Measurements from ENCODE around the gene SPTBN2. TPM values are rescaled to one million over a fixed set of nuclear protein-coding genes. Genes with fewer than 3 reads are reported as not detected.

Gene SPTBN2
- total and polyA plus RNA-seq, 4 donors: 4.7 to 16.1 (median 11.3) TPM

DNA sequence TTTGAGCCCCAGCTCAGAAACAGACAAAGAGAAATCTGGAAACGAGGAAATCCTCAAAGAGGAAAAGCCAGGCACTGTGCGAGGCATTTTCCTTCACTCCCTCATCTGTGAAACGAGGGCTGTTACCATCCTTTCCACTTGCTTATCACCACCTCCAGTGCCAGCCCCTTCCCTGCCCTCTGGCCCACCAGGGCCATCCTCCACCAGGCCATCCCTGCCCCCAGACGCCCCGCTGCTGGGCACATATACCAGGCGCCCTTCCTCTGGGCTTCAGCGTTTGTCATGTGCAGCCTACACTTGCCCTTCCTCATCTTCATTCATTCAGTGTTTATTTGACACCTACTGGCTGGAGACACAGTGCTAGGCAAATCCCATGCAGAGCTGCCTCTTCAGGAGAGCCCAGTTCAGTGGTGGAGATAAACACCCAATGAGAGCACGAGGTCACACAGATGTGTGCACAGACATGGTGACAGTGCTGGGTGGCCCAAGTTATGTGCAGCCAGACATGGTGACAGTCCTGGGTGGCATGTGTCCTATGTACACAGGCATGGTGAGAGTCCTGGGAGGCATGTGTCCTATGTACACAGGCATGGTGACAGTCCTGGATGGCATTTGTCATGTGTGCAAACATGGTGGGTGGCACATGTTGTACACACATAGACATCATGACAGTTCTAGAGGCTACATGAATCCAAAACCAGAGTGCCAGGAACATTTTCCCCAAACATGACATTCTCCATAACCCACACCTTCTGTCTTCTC is 9.7 kb downstream of the SPTBN2 start:
- Histone ChIP-seq H3K27ac (ENCODE audit: low read depth in 1 of 2, low read length in 1 of 2) (no peak overlapping the region), H3K27me3 (ENCODE audit: control insufficient read depth in 3 of 3, insufficient read depth in 3 of 3, low read length in 2 of 3) (no peaks in the 10 kb centered on the region), H3K4me1 (ENCODE audit: control insufficient read depth in 5 of 5, insufficient read depth in 5 of 5, low read length in 5 of 5) (peaks cover 0 to 8% (median 0%) of the 10 kb centered on the region in 5 donors), H3K9me3 (ENCODE audit: control insufficient read depth in 4 of 4, insufficient read depth in 3 of 4, low read length in 3 of 4) (no peaks in the 10 kb centered on the region), H3K4me3 (no peak overlapping the region), H3K9ac (ENCODE audit: insufficient read depth in 1 of 2, low read length in 2 of 2) (no peak overlapping the region), H3K36me3 (ENCODE audit: control insufficient read depth in 4 of 4, insufficient read depth in 4 of 4, low read length in 4 of 4) (peaks cover 0 to 1% (median 0%) of the 10 kb centered on the region in 4 donors)
- no peak for DNase-seq
- TF ChIP-seq, protein P1, sequence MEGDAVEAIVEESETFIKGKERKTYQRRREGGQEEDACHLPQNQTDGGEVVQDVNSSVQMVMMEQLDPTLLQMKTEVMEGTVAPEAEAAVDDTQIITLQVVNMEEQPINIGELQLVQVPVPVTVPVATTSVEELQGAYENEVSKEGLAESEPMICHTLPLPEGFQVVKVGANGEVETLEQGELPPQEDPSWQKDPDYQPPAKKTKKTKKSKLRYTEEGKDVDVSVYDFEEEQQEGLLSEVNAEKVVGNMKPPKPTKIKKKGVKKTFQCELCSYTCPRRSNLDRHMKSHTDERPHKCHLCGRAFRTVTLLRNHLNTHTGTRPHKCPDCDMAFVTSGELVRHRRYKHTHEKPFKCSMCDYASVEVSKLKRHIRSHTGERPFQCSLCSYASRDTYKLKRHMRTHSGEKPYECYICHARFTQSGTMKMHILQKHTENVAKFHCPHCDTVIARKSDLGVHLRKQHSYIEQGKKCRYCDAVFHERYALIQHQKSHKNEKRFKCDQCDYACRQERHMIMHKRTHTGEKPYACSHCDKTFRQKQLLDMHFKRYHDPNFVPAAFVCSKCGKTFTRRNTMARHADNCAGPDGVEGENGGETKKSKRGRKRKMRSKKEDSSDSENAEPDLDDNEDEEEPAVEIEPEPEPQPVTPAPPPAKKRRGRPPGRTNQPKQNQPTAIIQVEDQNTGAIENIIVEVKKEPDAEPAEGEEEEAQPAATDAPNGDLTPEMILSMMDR (IDR thresholded peaks at IDR 0.05; ENCODE audit: control extremely low read depth, extremely low read depth): no peak
- ATAC-seq (ENCODE audit: insufficient read depth, low FRiP score): no peak
- 80 to 82% methylated on average over 8 of the region's 8 CpGs for WGBS, 2 donors

GRCh38 chr11:66718320-66718971 is 10.6 kb downstream of the SPTBN2 start:
- WGBS, 2 donors: 64 to 82% methylated on average over 26 of the region's 26 CpGs

GRCh38 chr11:66717925-66718319 is 11.1 kb downstream of the SPTBN2 start:
- DNase-seq (no peak), ATAC-seq (ENCODE audit: insufficient read depth, low FRiP score) (no peak)
- WGBS, 2 donors: 87 to 93% methylated on average over 14 of the region's 14 CpGs
- no peak overlapping the region for H3K27ac ChIP-seq (ENCODE audit: low read depth in 1 of 2, low read length in 1 of 2)
- H3K9me3 ChIP-seq (ENCODE audit: control insufficient read depth in 4 of 4, insufficient read depth in 3 of 4, low read length in 3 of 4): no peaks in the 10 kb centered on the region
- H3K36me3 ChIP-seq (ENCODE audit: control insufficient read depth in 4 of 4, insufficient read depth in 4 of 4, low read length in 4 of 4): peaks cover 0 to 1% (median 0%) of the 10 kb centered on the region in 4 donors
- TF ChIP-seq, protein P1 (IDR thresholded peaks at IDR 0.05; ENCODE audit: control extremely low read depth, extremely low read depth): no peak
- no peaks in the 10 kb centered on the region for H3K27me3 ChIP-seq (ENCODE audit: control insufficient read depth in 3 of 3, insufficient read depth in 3 of 3, low read length in 2 of 3)
- H3K4me3 ChIP-seq: no peak overlapping the region
- H3K4me1 ChIP-seq (ENCODE audit: control insufficient read depth in 5 of 5, insufficient read depth in 5 of 5, low read length in 5 of 5): peaks cover 0 to 8% (median 0%) of the 10 kb centered on the region in 5 donors
- H3K9ac ChIP-seq (ENCODE audit: insufficient read depth in 1 of 2, low read length in 2 of 2): no peak overlapping the region

More at GRCh38 chr11:66718320-66718971, 10.6 kb downstream of the SPTBN2 start:
- H3K4me1 ChIP-seq (ENCODE audit: control insufficient read depth in 5 of 5, insufficient read depth in 5 of 5, low read length in 5 of 5): peaks cover 0 to 8% (median 0%) of the 10 kb centered on the region in 5 donors
- ATAC-seq (ENCODE audit: insufficient read depth, low FRiP score) (no peak), DNase-seq (peak; percentile 37 to 70 (median 64))
- H3K4me3 ChIP-seq: no peak overlapping the region
- no peak overlapping the region for H3K27ac ChIP-seq (ENCODE audit: low read depth in 1 of 2, low read length in 1 of 2)
- H3K27me3 ChIP-seq (ENCODE audit: control insufficient read depth in 3 of 3, insufficient read depth in 3 of 3, low read length in 2 of 3): no peaks in the 10 kb centered on the region
- TF ChIP-seq, protein P1 (IDR thresholded peaks at IDR 0.05; ENCODE audit: control extremely low read depth, extremely low read depth): no peak
- peaks cover 0 to 1% (median 0%) of the 10 kb centered on the region in 4 donors for H3K36me3 ChIP-seq (ENCODE audit: control insufficient read depth in 4 of 4, insufficient read depth in 4 of 4, low read length in 4 of 4)
- H3K9me3 ChIP-seq (ENCODE audit: control insufficient read depth in 4 of 4, insufficient read depth in 3 of 4, low read length in 3 of 4): no peaks in the 10 kb centered on the region
- H3K9ac ChIP-seq (ENCODE audit: insufficient read depth in 1 of 2, low read length in 2 of 2): no peak overlapping the region

Data from lung (tissue), 12 donors.